Osteoblast (primary cell): Measurements from ENCODE around the gene SMARCA2. TPM values are rescaled to one million over a fixed set of nuclear protein-coding genes. Genes with fewer than 3 reads are reported as not detected.

Experiments
- DNase-seq: peaks from one replicate; pipeline ENCODE4 v3.0.0; 2011; ENCODE audit warnings: low spot score, mixed read lengths; ENCODE audit not compliant: insufficient read length; ENCODE audit errors: missing footprints
- H2AFZ ChIP-seq: 2 replicates; pipeline ENCODE4 v1.6.0; 2011; ENCODE audit warnings: mild to moderate bottlenecking, low read length
- H3K27ac ChIP-seq: 2 replicates; pipeline ENCODE4 v1.5.1; 2011; ENCODE audit warnings: mild to moderate bottlenecking, low read depth, low read length, moderate library complexity
- H3K27me3 ChIP-seq: 2 replicates; pipeline ENCODE4 v1.6.0; 2012; ENCODE audit warnings: mild to moderate bottlenecking, control low read depth, inconsistent platforms, low read length, moderate library complexity; ENCODE audit not compliant: insufficient read depth
- H3K36me3 ChIP-seq: 2 replicates; pipeline ENCODE4 v1.5.1; 2011; ENCODE audit warnings: mild to moderate bottlenecking, low read length, control low read depth, moderate library complexity; ENCODE audit not compliant: insufficient read depth
- H3K4me1 ChIP-seq: 2 replicates; pipeline ENCODE4 v1.5.1; 2011; ENCODE audit warnings: mild to moderate bottlenecking, low read length, control low read depth, moderate library complexity; ENCODE audit not compliant: insufficient read depth
- H3K4me2 ChIP-seq: 2 replicates; pipeline ENCODE4 v1.6.0; 2011; ENCODE audit warnings: mild to moderate bottlenecking, low read length; ENCODE audit not compliant: insufficient read depth
- H3K4me3 ChIP-seq: fragments of 200-600 bp; sonication (generic); 3 replicates; pipeline ENCODE4 v1.5.1; 2012; ENCODE audit warnings: mild to moderate bottlenecking, low read length, inconsistent platforms; ENCODE audit not compliant: insufficient read depth
- H3K79me2 ChIP-seq: 2 replicates; pipeline ENCODE4 v1.6.0; 2012; ENCODE audit warnings: mild to moderate bottlenecking, low read length, control low read depth, inconsistent platforms; ENCODE audit not compliant: insufficient read depth
- H3K9me3 ChIP-seq: 2 replicates; pipeline ENCODE4 v1.5.1; 2011; ENCODE audit warnings: low read depth, low read length, control low read depth
- H4K20me1 ChIP-seq: 2 replicates; pipeline ENCODE4 v1.6.0; 2012; ENCODE audit warnings: mild to moderate bottlenecking, low read length, control low read depth; ENCODE audit not compliant: insufficient read depth
- CTCF ChIP-seq: IDR thresholded peaks from 2 replicates; pipeline ENCODE4 v1.5.1; 2011; ENCODE audit warnings: mild to moderate bottlenecking, low read depth, low read length, moderate library complexity; ENCODE audit errors: extremely low read depth
- total RNA-seq: library from RNA; depleted of rRNA; stranded (reverse); fragments of >200 nt; gene quantifications from 2 replicates; pipeline ENCODE4 v1.2.3, GENCODE V29; 2012

Gene SMARCA2
- total RNA-seq, 1 donor: 101 TPM

DNA sequence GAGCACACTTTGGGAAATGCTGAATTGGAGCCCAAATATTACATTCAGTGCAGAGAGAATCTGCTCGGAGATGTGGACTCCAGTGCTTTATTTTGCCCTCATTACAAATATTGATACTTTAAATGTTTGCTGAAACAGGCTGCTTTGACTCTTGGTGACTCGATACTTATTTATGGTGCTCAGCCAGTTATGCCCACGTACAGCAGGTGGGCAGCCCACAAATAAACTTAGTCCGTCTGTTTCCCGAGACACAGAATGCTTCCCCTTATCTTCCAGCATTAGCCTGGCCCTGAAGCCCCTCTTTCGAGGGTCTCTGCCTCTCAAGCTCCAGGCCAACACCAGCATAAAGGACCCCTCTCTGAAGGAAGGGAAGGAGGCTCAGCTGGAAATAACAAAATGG, 158.7 kb downstream of the SMARCA2 start:
- Histone ChIP-seq H4K20me1 (no peaks in the 10 kb centered on the region), H3K27me3 (no peaks in the 10 kb centered on the region), H3K27ac (no peak overlapping the region), H3K4me3 (no peak overlapping the region), H3K9me3 (no peaks in the 10 kb centered on the region), H3K79me2 (no peaks in the 10 kb centered on the region), H2AFZ (no peak overlapping the region), H3K4me1 (no peaks in the 10 kb centered on the region), H3K36me3 (peaks cover 4% of the 10 kb centered on the region), H3K4me2 (no peak overlapping the region)
- no peak for TF ChIP-seq CTCF
- DNase-seq: no peak

DNA sequence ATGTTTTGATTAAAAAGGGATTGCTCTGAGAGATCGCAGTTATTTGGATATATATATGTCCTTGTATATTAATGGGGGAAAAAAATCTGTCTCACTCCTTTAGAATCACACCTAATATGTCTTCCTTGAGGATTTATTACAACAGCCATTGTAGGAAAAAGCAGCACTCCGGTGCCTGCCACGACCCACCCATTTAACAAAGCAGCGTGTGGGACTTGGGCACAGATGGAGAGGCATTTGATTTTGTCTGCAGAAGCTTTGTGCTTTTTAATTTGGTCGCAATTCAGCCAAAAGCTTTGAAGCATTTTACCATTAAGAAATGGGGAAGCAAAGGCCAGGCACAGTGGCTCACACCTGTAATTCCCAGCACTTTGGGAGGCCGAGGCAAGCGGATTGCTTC, 159.2 kb downstream of the SMARCA2 start:
- no peak for DNase-seq
- no peaks in the 10 kb centered on the region for H4K20me1 ChIP-seq
- H3K36me3 ChIP-seq: peaks cover 4% of the 10 kb centered on the region
- H3K27me3 ChIP-seq: no peaks in the 10 kb centered on the region
- H2AFZ ChIP-seq: no peak overlapping the region
- H3K4me2 ChIP-seq: no peak overlapping the region
- H3K27ac ChIP-seq: no peak overlapping the region
- H3K9me3 ChIP-seq: no peaks in the 10 kb centered on the region
- H3K4me1 ChIP-seq: no peaks in the 10 kb centered on the region
- H3K79me2 ChIP-seq: no peaks in the 10 kb centered on the region
- no peak for TF ChIP-seq CTCF
- no peak overlapping the region for H3K4me3 ChIP-seq

DNA sequence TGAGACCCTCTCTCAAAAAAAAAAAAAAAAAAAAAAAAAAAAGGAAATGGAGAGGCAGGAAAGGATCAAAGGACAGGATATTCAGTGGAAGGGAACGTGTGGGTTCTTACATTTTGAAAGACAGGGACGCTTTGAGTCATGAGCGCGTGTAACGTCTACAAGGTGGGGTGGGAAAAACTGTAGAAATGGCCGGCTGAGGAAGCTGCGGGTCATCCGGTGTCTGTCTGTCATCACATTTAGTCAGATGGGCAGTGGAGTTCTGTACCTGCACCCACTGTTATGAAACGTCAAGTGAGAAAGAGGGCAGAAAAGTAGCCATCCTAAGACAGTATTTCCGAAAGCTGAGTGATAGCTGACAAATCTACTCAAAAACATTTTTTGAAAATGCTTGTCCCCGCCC, 159.8 kb downstream of the SMARCA2 start:
- H3K27ac ChIP-seq: no peak overlapping the region
- no peaks in the 10 kb centered on the region for H3K4me1 ChIP-seq
- no peaks in the 10 kb centered on the region for H4K20me1 ChIP-seq
- no peak for TF ChIP-seq CTCF
- no peak overlapping the region for H3K4me3 ChIP-seq
- H3K36me3 ChIP-seq: peaks cover 4% of the 10 kb centered on the region
- no peaks in the 10 kb centered on the region for H3K79me2 ChIP-seq
- H3K27me3 ChIP-seq: no peaks in the 10 kb centered on the region
- no peaks in the 10 kb centered on the region for H3K9me3 ChIP-seq
- no peak for DNase-seq
- H2AFZ ChIP-seq: no peak overlapping the region
- H3K4me2 ChIP-seq: no peak overlapping the region

DNA sequence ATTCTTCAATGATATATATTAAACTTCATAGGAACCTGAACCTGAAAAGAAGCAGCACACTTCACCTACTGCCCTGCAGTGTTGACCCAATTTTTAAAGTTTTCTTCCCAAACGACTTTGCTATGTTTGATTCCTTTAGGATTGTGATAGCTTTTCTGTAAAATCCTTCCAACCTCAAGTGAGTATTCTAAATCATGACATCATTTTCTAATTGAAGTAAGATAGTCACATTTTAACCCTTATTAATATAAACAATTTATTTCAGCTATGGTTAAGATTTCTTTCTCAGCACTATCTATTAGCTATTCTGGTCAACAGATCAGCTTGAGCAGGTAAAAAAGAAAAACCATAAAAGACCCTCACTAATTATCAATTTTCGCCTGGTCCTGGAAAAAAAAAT, 162.0 kb downstream of the SMARCA2 start:
- no peak for TF ChIP-seq CTCF

More for the DNA sequence above, 162.0 kb downstream of the SMARCA2 start:
- no peak for DNase-seq
- no peaks in the 10 kb centered on the region for H3K9me3 ChIP-seq
- H3K27ac ChIP-seq: no peak overlapping the region
- no peaks in the 10 kb centered on the region for H3K27me3 ChIP-seq
- no peaks in the 10 kb centered on the region for H3K79me2 ChIP-seq
- no peaks in the 10 kb centered on the region for H3K4me1 ChIP-seq
- H3K4me2 ChIP-seq: no peak overlapping the region
- no peak overlapping the region for H3K4me3 ChIP-seq
- H3K36me3 ChIP-seq: no peaks in the 10 kb centered on the region
- no peak overlapping the region for H2AFZ ChIP-seq
- no peaks in the 10 kb centered on the region for H4K20me1 ChIP-seq
